DOHH2 (cell line): ENCODE data around the gene SPATA20.

Experiments
- CTCF ChIP-seq: fragments of 200-600 bp; sonication (generic); IDR thresholded peaks from one replicate; pipeline ENCODE4 v1.5.1; 2014; ENCODE audit warnings: antibody characterized with exemption, mild to moderate bottlenecking, low read depth, low read length; ENCODE audit not compliant: poor library complexity, severe bottlenecking
- EZH2phosphoT487 ChIP-seq: fragments of 200-600 bp; sonication (generic); IDR thresholded peaks from 2 replicates; pipeline ENCODE4 v1.6.1; 2017; ENCODE audit warnings: borderline replicate concordance, mild to moderate bottlenecking, antibody characterized with exemption, low read length, moderate library complexity, mixed read lengths

GRCh38 chr17:50585346-50585745, 38.4 kb downstream of the SPATA20 start:
- TF ChIP-seq CTCF (no peak), EZH2phosphoT487 (no peak)
